T-helper 9 cell (primary cell): Measurements from ENCODE around the gene EPB41L1.
"Not testable (repeated sequence)": the region's sequence is repeated elsewhere in the genome, so short reads cannot be mapped to it uniquely, and the experiment has no call there.

Experiments
- DNase-seq: peaks from one replicate; pipeline ENCODE4 v3.0.0-alpha.2; 2020

Gene EPB41L1

GRCh38 chr20:36126836-36127527, 27.6 kb upstream of the EPB41L1 start:
- no peak for DNase-seq

- DNase-seq = no peak
Measured at GRCh38 chr20:36128463-36129159, 25.9 kb upstream of the EPB41L1 start.

GRCh38 chr20:36129160-36129543, 25.4 kb upstream of the EPB41L1 start:
- DNase-seq = no peak

GRCh38 chr20:36130390-36130789, 24.1 kb upstream of the EPB41L1 start:
- DNase-seq = no peak

GRCh38 chr20:36132802-36133211, 21.7 kb upstream of the EPB41L1 start:
- no peak for DNase-seq

- no peak for DNase-seq
Measured at GRCh38 chr20:36133821-36134220, 20.7 kb upstream of the EPB41L1 start.

- DNase-seq = no peak
Measured at GRCh38 chr20:36135159-36135558, 19.4 kb upstream of the EPB41L1 start.

GRCh38 chr20:36135821-36136220, 18.7 kb upstream of the EPB41L1 start:
- no peak for DNase-seq

GRCh38 chr20:36137313-36137712, 17.2 kb upstream of the EPB41L1 start:
- not testable (repeated sequence) for DNase-seq

- no peak for DNase-seq
Measured at GRCh38 chr20:36141310-36141709, 13.2 kb upstream of the EPB41L1 start.

GRCh38 chr20:36144336-36144735, 10.2 kb upstream of the EPB41L1 start:
- DNase-seq = no peak

GRCh38 chr20:36145877-36146707, 8.4 kb upstream of the EPB41L1 start:
- DNase-seq = no peak

- no peak for DNase-seq
Measured at GRCh38 chr20:36147690-36148089, 6.8 kb upstream of the EPB41L1 start.

GRCh38 chr20:36148439-36148838, 6.1 kb upstream of the EPB41L1 start:
- no peak for DNase-seq

- DNase-seq = no peak
Measured at GRCh38 chr20:36149012-36149411, 5.5 kb upstream of the EPB41L1 start.

GRCh38 chr20:36149469-36149868, 5.1 kb upstream of the EPB41L1 start:
- no peak for DNase-seq

- DNase-seq = no peak
Measured at GRCh38 chr20:36150489-36150846, 4.1 kb upstream of the EPB41L1 start.

GRCh38 chr20:36150847-36151539, 3.5 kb upstream of the EPB41L1 start:
- no peak for DNase-seq

- no peak for DNase-seq
Measured at GRCh38 chr20:36152261-36152660, 2.3 kb upstream of the EPB41L1 start.

- no peak for DNase-seq
Measured at GRCh38 chr20:36153204-36153603, 1.3 kb upstream of the EPB41L1 start.

GRCh38 chr20:36153736-36154699, 522 bp upstream of the EPB41L1 start:
- DNase-seq = no peak

- no peak for DNase-seq
Measured at GRCh38 chr20:36155629-36155971, 1.1 kb downstream of the EPB41L1 start.
